Left ventricle myocardium inferior (tissue), 1 donor: ENCODE data around the gene PLEKHH3. TPM values are rescaled to one million over a fixed set of nuclear protein-coding genes. Genes with fewer than 3 reads are reported as not detected.

Source experiments
- DNase-seq: peaks from one replicate; pipeline ENCODE4 v3.0.0-alpha.2; 2020
- H3K27ac ChIP-seq: fragments of 200-600 bp; replicated peaks from 2 replicates; pipeline ENCODE4 v1.8.0; 2021
- H3K27me3 ChIP-seq: fragments of 200-600 bp; 2 replicates; pipeline ENCODE4 v1.8.0; 2021; ENCODE audit warnings: low read depth
- H3K36me3 ChIP-seq: fragments of 200-600 bp; 2 replicates; pipeline ENCODE4 v1.8.0; 2021
- H3K4me1 ChIP-seq: fragments of 200-600 bp; 2 replicates; pipeline ENCODE4 v1.8.0; 2021
- H3K4me3 ChIP-seq: fragments of 200-600 bp; 2 replicates; pipeline ENCODE4 v1.8.0; 2021; ENCODE audit warnings: mild to moderate bottlenecking, moderate library complexity
- H3K9me3 ChIP-seq: fragments of 200-600 bp; replicated peaks from 2 replicates; pipeline ENCODE4 v1.8.0; 2021
- intact Hi-C: fragments of 100-400 bp; cut with micrococcal nuclease; formaldehyde crosslinking; loops from one replicate; pipeline ENCODE4 v1.11.0; 2022
- total RNA-seq: library from RNA; stranded (reverse); fragmentation: NEBNext Ultra II Directional; extraction: Animal tissue kit (Norgen Biotek cat#: 25700); gene quantifications from one replicate; pipeline ENCODE4 v1.2.1, GENCODE V29; 2021
- TF ChIP-seq, protein P1 (sequence below): fragments of 200-600 bp; IDR thresholded peaks from 2 replicates; pipeline ENCODE4 v1.8.0; 2021; ENCODE audit warnings: antibody characterized with exemption, mild to moderate bottlenecking, borderline replicate concordance
- donor health status: DM: no; HTN: yes; CAD: no; lungs with severe emphysema.

Gene PLEKHH3
- total RNA-seq, 1 donor from 2014 or later = 21.5 TPM

GRCh38 chr17:42686520-42687128, 9.8 kb upstream of the PLEKHH3 start:
- Histone ChIP-seq H3K27ac (no peak overlapping the region), H3K27me3 (no peaks in the 10 kb centered on the region), H3K36me3 (peaks cover 16% of the 10 kb centered on the region), H3K9me3 (no peaks in the 10 kb centered on the region), H3K4me1 (peaks cover 37% of the 10 kb centered on the region), H3K4me3 (no peak overlapping the region)
- TF ChIP-seq, protein P1, sequence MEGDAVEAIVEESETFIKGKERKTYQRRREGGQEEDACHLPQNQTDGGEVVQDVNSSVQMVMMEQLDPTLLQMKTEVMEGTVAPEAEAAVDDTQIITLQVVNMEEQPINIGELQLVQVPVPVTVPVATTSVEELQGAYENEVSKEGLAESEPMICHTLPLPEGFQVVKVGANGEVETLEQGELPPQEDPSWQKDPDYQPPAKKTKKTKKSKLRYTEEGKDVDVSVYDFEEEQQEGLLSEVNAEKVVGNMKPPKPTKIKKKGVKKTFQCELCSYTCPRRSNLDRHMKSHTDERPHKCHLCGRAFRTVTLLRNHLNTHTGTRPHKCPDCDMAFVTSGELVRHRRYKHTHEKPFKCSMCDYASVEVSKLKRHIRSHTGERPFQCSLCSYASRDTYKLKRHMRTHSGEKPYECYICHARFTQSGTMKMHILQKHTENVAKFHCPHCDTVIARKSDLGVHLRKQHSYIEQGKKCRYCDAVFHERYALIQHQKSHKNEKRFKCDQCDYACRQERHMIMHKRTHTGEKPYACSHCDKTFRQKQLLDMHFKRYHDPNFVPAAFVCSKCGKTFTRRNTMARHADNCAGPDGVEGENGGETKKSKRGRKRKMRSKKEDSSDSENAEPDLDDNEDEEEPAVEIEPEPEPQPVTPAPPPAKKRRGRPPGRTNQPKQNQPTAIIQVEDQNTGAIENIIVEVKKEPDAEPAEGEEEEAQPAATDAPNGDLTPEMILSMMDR = no peak
- intact Hi-C loops = no loop called here
- DNase-seq = no peak

DNA sequence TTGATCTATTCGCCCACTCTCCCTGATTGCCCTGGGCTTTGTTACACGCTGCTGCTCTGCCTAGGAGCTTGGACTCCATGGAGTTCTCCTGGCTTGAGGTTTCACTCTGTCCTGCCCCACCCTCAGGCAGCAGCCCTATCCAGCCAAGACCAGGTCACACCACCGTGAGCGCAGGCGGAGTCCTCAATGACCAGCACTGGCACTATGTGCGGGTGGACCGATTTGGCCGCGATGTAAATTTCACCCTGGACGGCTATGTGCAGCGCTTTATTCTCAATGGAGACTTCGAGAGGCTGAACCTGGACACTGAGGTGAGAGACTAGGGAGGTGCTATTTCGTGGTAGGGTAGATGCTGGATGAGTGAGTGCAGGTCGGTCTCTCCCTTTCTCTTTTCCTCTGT, 9.0 kb upstream of the PLEKHH3 start:
- intact Hi-C loops = no loop called here

GRCh38 chr17:42684929-42685556, 8.2 kb upstream of the PLEKHH3 start:
- intact Hi-C loops = no loop called here
- no peaks in the 10 kb centered on the region for H3K9me3 ChIP-seq
- H3K27me3 ChIP-seq = no peaks in the 10 kb centered on the region
- peaks cover 44% of the 10 kb centered on the region for H3K4me1 ChIP-seq
- peaks cover 16% of the 10 kb centered on the region for H3K36me3 ChIP-seq
- H3K27ac ChIP-seq = no peak overlapping the region
- TF ChIP-seq, protein P1 = no peak
- no peak overlapping the region for H3K4me3 ChIP-seq
- no peak for DNase-seq

More for the DNA sequence above, 9.0 kb upstream of the PLEKHH3 start:
- TF ChIP-seq, protein P1 = no peak
- H3K4me1 ChIP-seq = peaks cover 40% of the 10 kb centered on the region
- H3K27me3 ChIP-seq = no peaks in the 10 kb centered on the region
- H3K36me3 ChIP-seq = peaks cover 16% of the 10 kb centered on the region
- no peak overlapping the region for H3K4me3 ChIP-seq
- H3K27ac ChIP-seq = no peak overlapping the region
- H3K9me3 ChIP-seq = no peaks in the 10 kb centered on the region
- no peak for DNase-seq

- Histone ChIP-seq H3K9me3 (no peaks in the 10 kb centered on the region), H3K4me1 (peaks cover 59% of the 10 kb centered on the region), H3K36me3 (peaks cover 16% of the 10 kb centered on the region), H3K27ac (peak overlapping the region; percentile 80), H3K4me3 (peak overlapping the region; percentile 70), H3K27me3 (no peaks in the 10 kb centered on the region)
- peak; percentile 53 for DNase-seq
- intact Hi-C loops = no loop called here
- TF ChIP-seq, protein P1 = no peak
Measured at GRCh38 chr17:42683407-42684034, 6.7 kb upstream of the PLEKHH3 start.

GRCh38 chr17:42682722-42683403, 6.1 kb upstream of the PLEKHH3 start:
- Histone ChIP-seq H3K9me3 (no peaks in the 10 kb centered on the region), H3K27me3 (no peaks in the 10 kb centered on the region), H3K4me3 (peak overlapping the region; percentile 70), H3K27ac (peak overlapping the region; percentile 80), H3K4me1 (peaks cover 65% of the 10 kb centered on the region), H3K36me3 (peaks cover 16% of the 10 kb centered on the region)
- TF ChIP-seq, protein P1 = no peak
- intact Hi-C loops = no loop called here
- DNase-seq = no peak
